OCI-M2 (cell line): ENCODE results near the gene DOCK11.
"Not testable (repeated sequence)": the region's sequence is repeated elsewhere in the genome, so short reads cannot be mapped to it uniquely, and the experiment has no call there.

ENCODE experiments used
- DNase-seq: peaks from one replicate; lab custom pipeline; 2025; ENCODE audit not compliant: unreplicated experiment; lab: John Stamatoyannopoulos, UW

Gene DOCK11

GRCh38 chrX:118729042-118729652 is 233.5 kb downstream of the DOCK11 start:
- no peak for DNase-seq

DNA sequence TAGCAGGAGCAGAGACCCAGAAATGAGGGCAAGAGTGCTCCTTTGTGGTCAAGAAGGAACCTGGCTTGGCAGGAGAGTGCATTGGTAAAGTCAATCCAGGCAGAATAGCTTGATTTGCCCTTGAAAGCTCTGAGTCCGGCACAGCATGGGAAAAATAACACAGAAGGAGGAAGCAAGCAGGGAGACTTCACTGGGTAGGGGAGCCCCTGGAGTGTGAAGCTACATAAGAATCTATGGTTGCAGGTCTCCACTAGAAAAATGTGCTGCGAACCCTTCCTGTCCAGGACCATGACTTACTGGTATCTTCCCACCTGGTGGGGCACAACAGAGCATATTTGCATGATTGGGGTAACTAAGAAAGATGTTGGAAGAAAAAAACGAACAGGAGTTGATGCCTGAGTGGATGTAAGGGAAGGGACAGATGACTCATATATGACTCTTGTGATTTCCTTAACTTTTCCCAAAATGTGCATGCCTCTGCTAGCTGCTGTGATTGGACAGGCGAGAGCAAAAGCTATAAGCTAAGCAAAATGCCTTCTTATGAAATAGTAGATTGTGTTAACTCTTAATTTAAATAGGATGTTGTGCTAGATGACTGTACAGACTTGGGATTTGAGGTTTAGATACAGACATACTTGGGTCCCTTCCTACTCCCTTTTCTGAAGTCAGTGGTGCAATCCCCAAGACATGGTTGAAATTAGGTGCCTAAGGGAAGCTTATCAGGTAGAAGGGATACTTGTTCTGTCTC is 235.1 kb downstream of the DOCK11 start:
- DNase-seq, result no peak

- not testable (repeated sequence) for DNase-seq
These were observed 236.9 kb downstream of the DOCK11 start for GRCh38 chrX:118732551-118732950.

DNA sequence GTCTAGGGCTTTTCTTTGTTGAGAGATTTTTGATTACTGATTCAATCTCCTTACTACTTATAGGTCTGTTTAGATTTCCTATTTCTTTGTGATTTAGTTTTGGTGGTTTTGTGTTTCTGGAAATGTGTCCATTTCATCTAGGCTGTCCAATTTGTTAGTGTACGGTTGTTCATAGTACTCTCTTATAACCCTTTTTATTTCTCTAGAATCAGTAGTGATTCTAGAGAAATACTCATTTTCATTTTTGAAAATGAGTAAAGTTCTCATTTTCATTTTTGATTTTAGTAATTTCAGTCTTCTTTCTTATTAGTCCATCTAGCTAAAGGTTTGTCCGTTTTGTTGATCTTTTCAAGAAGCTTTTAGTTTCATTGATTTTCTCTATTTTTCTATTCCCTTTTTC is 239.3 kb downstream of the DOCK11 start:
- no peak for DNase-seq
